Activated CD4-positive, alpha-beta T cell treated with anti-CD3 and anti-CD28 coated beads, Interleukin-2, amount 50 U/mL, for 1 hour (primary cell): ENCODE measurements around the gene HSD3B7.
"Not testable (repeated sequence)": the region's sequence is repeated elsewhere in the genome, so short reads cannot be mapped to it uniquely, and the experiment has no call there.

ENCODE experiments used
- DNase-seq: peaks from one replicate; pipeline ENCODE4 v3.0.0-alpha.2; 2020

Gene HSD3B7

GRCh38 chr16:30984669-30985400, at the start of gene HSD3B7:
Gene HSD3B7 (plus strand): TSS chr16:30985207. CDS start chr16:30985659, 452 bp downstream.
- peak; percentile 81 for DNase-seq

GRCh38 chr16:30937692-30938091, 47.3 kb upstream of the HSD3B7 start:
- DNase-seq, result no peak

GRCh38 chr16:30939571-30939970, 45.4 kb upstream of the HSD3B7 start:
- not testable (repeated sequence) for DNase-seq

GRCh38 chr16:30941600-30942425, 43.2 kb upstream of the HSD3B7 start:
- DNase-seq, result peak; percentile 55

GRCh38 chr16:30942426-30942806, 42.6 kb upstream of the HSD3B7 start:
- DNase-seq, result no peak

GRCh38 chr16:30944352-30944751, 40.7 kb upstream of the HSD3B7 start:
- no peak for DNase-seq

GRCh38 chr16:30946671-30947540, 38.1 kb upstream of the HSD3B7 start:
- DNase-seq, result no peak

GRCh38 chr16:30947541-30947858, 37.5 kb upstream of the HSD3B7 start:
- DNase-seq, result no peak

- DNase-seq, result no peak
Observed at GRCh38 chr16:30947859-30948666, 36.9 kb upstream of the HSD3B7 start.

- DNase-seq, result peak; percentile 29
Observed at GRCh38 chr16:30948667-30949649, 36.0 kb upstream of the HSD3B7 start, which contains the start of gene ORAI3. Gene ORAI3 (plus strand): TSS chr16:30949068. CDS start chr16:30949290, 222 bp downstream.

GRCh38 chr16:30949650-30950515, 35.1 kb upstream of the HSD3B7 start:
- DNase-seq, result peak; percentile 25

- DNase-seq, result no peak
Observed at GRCh38 chr16:30950516-30951065, 34.4 kb upstream of the HSD3B7 start.

GRCh38 chr16:30951193-30951592, 33.8 kb upstream of the HSD3B7 start:
- DNase-seq, result no peak

GRCh38 chr16:30951750-30952149, 33.3 kb upstream of the HSD3B7 start:
- DNase-seq, result no peak

- no peak for DNase-seq
Observed at GRCh38 chr16:30953111-30953510, 31.9 kb upstream of the HSD3B7 start.

GRCh38 chr16:30953511-30954124, 31.4 kb upstream of the HSD3B7 start:
- peak; percentile 59 for DNase-seq

- DNase-seq, result no peak
Observed at GRCh38 chr16:30954993-30955392, 30.0 kb upstream of the HSD3B7 start.

- peak; percentile 86 for DNase-seq
Observed at GRCh38 chr16:30956601-30957455, 28.2 kb upstream of the HSD3B7 start.
